HK-2 (cell line): ENCODE results near the gene CDH23.

Source experiments
- DNase-seq: peaks from one replicate; pipeline ENCODE4 v3.0.0-alpha.2; 2018; ENCODE audit not compliant: unreplicated experiment

CDH23 gene

GRCh38 chr10:71743866-71744265, 347.1 kb downstream of the CDH23 start:
- no peak for DNase-seq

DNA sequence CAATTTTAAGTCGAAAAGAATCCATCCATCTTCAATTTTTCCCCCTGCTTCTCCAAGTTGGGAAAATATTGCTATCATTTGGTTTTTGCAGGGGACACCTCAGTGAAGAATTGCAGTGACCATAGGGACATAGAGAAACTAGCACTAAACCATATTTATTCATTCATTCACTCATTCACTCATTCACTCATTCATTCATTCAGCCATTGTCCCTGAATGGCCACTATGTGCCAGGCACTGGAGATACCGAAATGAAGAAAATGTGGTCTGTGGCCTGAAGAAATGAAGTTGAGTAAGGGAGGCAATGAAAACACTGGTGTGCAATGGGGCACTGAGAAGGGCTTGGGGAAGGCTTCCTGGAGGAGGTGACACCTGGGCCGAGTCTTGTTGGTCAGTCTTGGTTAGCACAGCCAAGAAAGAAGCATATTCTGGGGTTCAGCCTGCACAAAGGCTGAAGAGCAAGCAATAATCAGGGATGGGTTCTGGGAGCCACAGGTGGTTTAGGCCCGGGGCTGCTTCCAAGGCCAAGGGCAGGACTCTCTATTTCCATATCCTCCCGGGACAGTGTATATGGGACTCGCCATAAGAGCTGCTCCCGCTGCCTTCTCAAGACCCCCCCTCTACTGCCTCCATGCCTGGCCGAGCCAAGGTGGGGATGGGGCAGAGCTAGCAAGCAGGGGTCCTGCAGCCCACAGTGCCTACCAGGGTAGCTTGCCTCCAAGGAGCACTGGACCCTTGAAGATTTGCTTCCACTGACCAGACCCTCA, 348.4 kb downstream of the CDH23 start:
- DNase-seq, result no peak

DNA sequence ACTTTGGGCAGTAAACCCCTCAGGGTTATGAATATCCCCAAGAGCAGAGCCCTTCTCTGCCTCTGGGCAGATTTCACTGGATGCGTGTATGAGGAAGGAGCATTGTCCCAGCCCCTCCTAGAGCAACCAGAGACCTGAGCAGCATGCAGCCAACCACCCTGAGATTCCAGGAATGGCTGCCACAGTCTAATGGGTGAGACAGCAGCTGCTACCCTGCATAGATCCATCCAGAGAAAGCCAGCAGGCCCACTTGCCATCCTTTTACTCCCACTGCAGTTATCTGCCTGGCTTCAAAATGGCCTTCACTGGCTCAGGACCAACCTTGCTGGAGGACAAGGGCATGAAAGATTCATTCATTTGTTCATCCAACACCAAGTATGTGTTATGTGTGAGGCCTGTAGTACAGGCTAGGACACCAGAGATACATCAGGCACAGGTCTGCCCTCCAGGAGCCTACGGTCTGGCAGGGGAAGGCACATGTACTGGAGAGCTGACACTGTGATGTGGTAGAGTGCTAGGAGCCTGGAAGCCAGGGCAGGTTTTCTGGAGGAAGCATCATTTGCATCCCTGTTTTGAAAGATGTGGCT, 349.0 kb downstream of the CDH23 start:
- DNase-seq, result no peak

DNA sequence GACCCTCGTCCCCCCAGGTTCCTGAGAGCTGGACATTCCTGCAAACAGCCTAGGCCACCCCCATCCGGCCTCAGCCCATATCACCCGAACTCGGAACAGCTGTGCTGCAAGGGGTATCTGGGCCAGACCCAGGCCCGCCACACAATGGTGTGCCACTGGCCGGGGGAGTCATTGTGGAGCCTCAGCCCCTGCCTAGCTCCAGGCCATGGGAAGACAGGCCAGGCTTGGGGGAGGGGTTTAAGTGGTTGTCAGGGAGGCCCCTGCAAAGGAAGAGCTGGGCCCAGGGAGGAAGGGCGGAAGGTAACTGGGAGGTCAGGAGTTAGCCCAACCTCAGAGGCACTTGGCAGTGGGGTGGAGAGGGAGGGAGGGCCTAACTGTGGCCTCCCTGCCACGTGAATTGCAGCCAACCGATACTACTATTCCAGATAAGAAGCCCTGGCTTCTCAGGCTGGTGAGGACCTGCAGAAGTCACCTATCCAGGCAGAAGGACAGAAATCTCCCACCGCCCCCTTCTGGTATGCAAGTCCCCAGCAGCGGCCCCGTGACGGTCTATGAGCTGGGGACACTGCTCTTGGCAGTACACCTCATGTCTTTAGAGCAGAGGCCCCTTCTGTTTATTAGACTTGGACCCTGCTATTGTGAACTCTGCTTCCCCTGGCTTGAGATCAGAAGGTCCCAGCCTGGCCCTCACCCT, 349.8 kb downstream of the CDH23 start:
- no peak for DNase-seq

DNA sequence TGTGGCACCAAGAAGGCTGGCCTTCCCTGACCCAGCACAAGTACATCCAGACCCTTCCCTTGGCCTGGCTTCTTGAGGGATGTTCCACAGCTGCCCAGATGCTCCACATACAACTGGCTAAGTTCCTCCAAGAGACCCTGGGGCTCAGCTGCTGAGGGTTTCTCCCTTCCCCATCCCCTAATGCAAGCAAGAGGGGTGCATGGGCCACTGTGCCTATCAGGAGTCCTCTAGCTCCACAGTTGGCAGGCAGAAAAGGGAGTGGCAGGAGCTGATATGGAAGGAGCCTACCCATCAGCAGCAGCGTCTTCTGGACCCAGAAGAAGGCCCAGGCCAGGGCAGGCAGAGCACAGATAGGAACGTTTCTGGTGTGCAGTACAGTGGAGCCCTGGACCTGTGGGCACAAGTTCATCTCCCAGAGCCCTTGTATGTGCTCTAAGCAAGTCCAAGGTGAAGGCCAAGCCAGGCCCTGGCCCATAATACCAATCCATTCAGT, 350.4 kb downstream of the CDH23 start:
- no peak for DNase-seq

DNA sequence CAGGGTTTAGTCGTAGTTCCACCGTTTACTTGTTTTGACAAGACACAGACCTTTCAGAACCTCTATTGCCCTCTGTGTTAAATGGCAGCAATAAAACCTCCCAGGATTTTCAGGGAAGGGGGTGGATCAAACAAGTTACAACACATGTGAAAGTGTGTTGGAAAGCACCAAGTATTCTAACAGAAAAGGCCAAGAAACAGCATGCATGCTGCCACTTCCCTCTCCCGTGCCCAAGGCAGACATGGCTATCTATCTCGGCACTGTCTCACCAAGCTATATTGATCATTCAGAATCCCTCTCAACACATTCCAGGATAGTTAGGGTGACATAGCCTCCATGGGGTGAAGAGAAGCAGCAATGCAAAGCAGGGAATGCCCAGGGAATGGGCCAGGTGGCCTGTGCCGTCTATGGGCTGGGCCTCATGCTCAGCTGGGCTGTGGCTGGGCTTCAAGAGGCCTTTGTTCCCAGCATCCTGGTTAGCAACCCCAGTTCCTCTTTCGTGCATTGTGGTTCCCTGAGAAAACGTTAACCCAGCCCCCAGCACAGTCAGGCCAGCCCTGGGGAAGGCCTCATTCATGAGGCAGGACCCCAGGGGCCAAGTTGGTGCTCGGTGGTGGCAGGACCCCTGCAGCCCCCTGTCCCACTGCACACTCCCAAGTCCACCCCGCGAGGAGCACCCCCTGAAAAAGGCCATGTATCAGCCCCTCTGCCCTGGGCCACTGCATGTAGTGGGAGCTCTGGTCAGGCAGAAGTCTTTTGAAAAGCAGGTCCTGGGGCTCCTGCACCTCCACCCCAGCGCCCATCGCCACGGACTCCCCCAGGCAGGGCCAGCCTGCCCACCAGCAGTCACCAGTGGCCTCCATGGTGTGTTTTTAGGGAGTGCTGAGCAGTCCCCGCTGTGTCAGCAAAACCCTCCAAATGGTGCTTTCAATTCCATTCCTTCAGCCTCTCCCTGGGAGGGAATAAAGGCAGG, 351.1 kb downstream of the CDH23 start:
- DNase-seq, result no peak

DNA sequence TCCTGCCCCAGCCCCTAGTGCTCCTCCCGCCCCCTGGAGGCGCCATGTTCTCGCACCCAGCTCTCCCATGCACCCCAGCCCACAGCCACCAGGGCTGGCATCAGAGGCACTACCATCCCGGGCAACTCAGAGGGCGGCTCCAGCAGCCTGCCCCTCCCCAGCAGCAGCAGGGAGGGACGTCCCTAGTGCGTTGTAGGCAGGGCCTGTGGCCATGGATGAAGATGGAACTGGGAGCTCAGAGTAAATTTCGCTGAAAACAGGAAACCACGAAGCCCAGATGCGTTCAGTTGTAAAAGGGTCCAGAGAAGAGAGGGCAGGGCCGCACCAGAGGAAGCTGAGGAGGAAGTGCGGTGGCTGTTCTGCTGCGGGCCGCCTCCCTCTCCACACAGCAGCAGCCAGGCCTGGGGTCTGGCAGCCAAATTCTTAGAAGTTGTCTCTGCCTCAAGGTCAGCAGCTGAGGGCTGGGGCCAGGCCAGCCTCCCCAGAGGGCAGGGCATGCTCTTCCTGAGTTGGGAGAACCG, 352.0 kb downstream of the CDH23 start:
- DNase-seq, result no peak

GRCh38 chr10:71749396-71749795, 352.7 kb downstream of the CDH23 start:
- no peak for DNase-seq

DNA sequence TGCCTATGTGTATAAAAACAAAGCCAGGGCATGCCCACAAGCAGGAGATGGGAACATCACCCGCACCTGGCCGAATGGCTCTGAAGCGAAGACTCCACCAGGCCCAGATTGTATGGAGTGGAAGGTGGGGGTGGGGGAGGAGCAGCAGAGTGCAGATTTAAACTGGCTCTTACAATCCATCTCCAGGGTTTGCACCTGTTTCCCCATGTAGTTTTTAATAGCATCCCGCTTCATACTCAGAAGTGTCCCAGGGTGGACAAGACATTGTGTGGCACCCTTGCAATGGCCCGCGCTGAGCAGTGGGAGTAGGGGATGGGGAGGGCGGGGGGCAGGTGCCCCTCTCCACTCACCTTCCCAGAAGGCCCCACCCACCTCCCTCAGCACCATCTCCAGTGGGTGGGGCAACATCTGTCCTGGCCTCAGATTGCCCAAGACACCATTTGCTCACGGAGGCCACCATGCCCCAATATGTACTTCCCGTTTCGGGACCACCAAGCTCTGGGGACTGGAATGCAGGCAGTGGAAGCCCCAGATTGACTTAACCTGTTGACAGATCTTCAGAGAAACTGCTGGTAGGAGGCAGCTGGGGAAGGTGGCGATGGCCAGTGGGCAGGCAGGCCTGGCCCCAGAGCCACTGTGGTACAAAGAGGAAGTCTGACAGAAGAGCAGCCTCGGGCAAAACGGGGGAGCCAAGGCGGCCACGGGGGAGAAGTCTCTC, 353.6 kb downstream of the CDH23 start:
- DNase-seq, result no peak

- no peak for DNase-seq
These were observed 354.3 kb downstream of the CDH23 start for GRCh38 chr10:71750986-71751385.

- no peak for DNase-seq
These were observed 354.9 kb downstream of the CDH23 start for GRCh38 chr10:71751515-71752224.

- no peak for DNase-seq
These were observed 355.8 kb downstream of the CDH23 start for GRCh38 chr10:71752391-71753090.

DNA sequence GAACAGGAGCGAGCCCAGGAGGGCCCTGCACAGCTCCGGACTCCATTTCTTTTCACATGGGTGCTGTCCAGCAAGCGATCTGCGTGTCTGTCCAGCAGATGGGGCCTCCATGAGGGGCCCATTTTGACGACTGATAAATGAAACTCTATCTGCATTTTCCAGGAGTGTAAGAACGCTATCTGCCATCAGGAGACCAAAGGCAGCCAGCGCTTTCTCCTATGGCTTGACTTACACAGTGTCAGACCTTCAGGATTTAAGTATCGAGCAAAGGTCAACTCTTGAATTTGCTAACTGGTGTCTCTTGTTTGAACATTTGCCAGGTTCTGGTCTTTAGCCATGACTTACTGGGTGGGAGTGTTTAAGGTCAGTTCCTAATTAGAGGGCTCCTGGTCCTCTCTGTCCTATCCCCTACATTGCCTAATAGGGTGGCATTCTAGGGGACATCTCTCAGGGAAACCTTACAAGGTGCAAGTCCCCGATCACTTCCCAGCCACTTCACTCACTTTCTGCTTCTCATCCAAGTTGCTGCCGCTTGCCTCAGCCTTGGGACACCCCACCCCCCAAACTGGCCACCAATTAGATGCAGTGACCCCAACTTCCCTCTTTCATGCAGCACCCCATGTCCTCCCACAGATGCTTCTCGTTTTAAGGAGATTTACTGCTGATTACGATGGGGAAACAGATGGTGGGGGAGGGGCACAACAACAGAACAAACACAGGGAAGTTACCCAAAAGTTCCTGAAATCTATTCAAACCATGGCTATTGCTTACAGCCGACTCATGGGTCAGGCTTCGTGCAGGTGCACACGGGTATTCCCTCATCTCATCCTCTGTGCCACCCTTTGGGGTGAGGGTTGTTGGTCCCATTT, 356.6 kb downstream of the CDH23 start:
- no peak for DNase-seq

- no peak for DNase-seq
These were observed 357.3 kb downstream of the CDH23 start for GRCh38 chr10:71753960-71754505.

DNA sequence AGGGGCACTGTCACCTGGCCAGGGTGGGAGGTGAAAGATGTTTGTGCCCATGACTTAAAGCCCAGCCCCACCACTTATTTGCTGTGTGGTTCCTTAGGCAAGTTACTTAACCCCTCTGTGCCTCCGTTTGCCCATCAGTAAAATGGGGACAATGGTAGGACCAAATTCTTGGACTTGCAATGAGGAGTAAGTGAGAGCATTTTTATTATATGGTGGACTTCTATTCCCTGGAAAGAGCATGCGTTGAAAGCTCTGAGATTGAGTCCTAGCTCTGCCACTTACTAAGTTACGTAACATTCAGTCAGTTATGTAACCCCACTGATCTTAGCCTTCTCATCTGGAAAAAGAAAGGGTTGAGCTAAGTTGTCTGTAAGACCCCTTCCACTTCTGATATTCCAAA, 357.8 kb downstream of the CDH23 start:
- no peak for DNase-seq

DNA sequence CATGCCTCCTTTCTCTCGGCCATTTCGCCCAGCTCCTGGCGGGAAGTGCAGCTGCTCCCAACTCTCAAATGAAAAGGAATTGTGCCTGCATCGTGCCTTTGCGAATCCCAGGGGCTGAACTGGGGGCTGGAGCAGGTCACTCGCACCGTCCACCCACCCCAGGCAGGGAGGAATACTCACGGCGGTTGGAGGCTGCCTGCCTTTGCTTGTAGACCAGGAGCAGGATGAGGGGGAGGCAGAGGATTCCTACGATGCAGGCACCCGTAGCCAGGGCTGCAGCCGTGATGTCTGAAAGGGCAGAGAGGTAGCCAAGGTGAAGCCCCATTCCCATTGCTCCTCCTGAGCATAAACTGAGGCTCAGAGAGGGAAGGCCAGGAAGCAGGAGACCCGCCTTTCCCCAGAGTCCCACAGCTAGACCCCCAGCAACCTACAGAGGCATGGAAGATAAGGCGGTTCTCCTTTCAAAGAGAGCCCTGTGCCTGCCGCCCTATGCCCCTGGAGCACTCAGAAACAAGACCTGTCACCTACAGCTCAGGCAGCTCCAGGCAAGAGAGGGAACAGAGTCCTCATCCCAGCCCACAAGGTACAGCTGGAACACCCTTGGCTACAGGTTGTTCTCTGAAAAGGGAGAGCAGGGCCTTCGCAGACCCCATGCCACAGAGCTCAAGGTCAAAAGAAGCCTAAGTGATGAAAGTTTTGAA, 358.6 kb downstream of the CDH23 start:
- no peak for DNase-seq

GRCh38 chr10:71756311-71757191, 359.8 kb downstream of the CDH23 start:
- no peak for DNase-seq
